ENCODE results near the gene ANKZF1.

The ANKZF1 gene

GRCh38 chr2:219282943-219283581 is 53.5 kb downstream of the ANKZF1 start:
- DNase-seq: no peak

GRCh38 chr2:219284501-219285372 is 55.1 kb downstream of the ANKZF1 start:
- DNase-seq: no peak

- no peak for DNase-seq
These were observed 55.7 kb downstream of the ANKZF1 start for GRCh38 chr2:219285373-219285735.

GRCh38 chr2:219285894-219286425 is 56.4 kb downstream of the ANKZF1 start:
- DNase-seq: no peak
